Endometrial microvascular endothelial cells (primary cell): ENCODE results near the gene SSX1. TPM values are rescaled to one million over a fixed set of nuclear protein-coding genes. Genes with fewer than 3 reads are reported as not detected.
"Not testable (repeated sequence)": the region's sequence is repeated elsewhere in the genome, so short reads cannot be mapped to it uniquely, and the experiment has no call there.

Experiments used
- in situ Hi-C: cut with HindIII; loops from 2 replicates; pipeline ENCODE4 v1.10.0; 2017; ENCODE audit warnings: low sequenced_read_pairs, low pct_unique_long_range_greater_than_20kb; ENCODE audit errors: inconsistent ontology term
- total RNA-seq: library from RNA; depleted of rRNA; stranded (reverse); fragments of >200 nt; gene quantifications from one replicate; pipeline ENCODE4 v1.2.3, GENCODE V29; 2015; ENCODE audit errors: inconsistent ontology term

Gene SSX1
- total RNA-seq, result not detected

GRCh38 chrX:48255062-48255796 lies at the start of gene SSX1:
TSS of gene SSX1 (plus strand) at chrX:48255392. CDS start at chrX:48257242, 1,850 bp downstream.
- in situ Hi-C loops, result not testable (repeated sequence)

GRCh38 chrX:48214341-48214740 lies 40.9 kb upstream of the SSX1 start:
- in situ Hi-C loops, result not testable (repeated sequence)

GRCh38 chrX:48224196-48224595 lies 31.0 kb upstream of the SSX1 start:
- in situ Hi-C loops, result not testable (repeated sequence)

DNA sequence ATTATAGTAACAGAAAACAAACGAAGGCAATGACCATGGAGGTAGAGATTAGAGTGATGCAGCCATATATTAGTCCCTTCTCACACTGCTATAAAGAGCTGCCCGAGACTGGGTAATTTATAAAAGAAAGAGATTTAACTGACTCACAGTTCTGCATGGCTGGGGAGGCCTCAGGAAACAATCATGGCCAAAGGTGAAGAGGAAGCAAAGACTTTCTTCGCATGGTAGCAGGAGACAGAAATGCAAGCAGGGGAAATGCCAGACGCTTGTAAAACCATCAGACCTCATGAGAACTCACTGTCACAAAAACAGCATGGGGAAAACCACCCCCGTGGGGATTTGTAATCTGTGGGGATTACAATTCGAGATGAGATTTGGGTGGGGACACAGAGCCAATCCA lies 2.2 kb upstream of the SSX1 start:
- in situ Hi-C loops, result not testable (repeated sequence)

- in situ Hi-C loops, result not testable (repeated sequence)
These were observed 19.2 kb downstream of the SSX1 start for GRCh38 chrX:48274365-48274764.

- in situ Hi-C loops, result no loop called here
These were observed 23.8 kb downstream of the SSX1 start for GRCh38 chrX:48278958-48279357.

DNA sequence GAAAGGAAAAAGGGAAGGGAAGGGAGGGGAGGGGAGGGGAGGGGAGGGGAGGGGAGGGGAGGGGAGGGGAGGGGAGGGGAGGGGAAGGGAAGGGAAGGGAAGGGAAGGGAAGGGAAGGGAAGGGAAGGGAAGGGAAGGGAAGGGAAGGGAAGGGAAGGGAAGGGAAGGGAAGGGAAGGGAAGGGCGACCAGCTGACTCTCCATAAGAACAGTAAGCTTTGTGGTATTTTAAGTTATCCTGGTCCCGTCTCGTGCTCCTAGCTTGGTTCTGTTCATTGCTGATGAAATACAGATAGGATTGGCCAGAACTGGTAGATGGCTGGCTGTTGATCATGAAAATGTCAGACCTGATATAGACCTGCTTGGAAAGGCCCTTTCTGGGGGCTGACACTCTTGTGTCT lies 25.5 kb downstream of the SSX1 start:
- in situ Hi-C loops, result not testable (repeated sequence)

GRCh38 chrX:48306175-48306574 lies 51.0 kb downstream of the SSX1 start:
- in situ Hi-C loops, result no loop called here

- in situ Hi-C loops, result not testable (repeated sequence)
These were observed 58.8 kb downstream of the SSX1 start for GRCh38 chrX:48313996-48314395.

Other genes starting within 250 kb of the SSX1 start
- not detected for gene SPACA5, start 248.4 kb upstream of the SSX1 start, total RNA-seq
- 2.6 TPM for gene ZNF630, start 183.8 kb upstream of the SSX1 start, total RNA-seq
- not detected for gene SPACA5B, start 124.8 kb upstream of the SSX1 start, total RNA-seq
- gene SSX5, start 58.6 kb upstream of the SSX1 start, total RNA-seq, result not detected
- gene SSX3, start 101.3 kb downstream of the SSX1 start, total RNA-seq, result not detected
- gene SSX4, start 128.1 kb downstream of the SSX1 start, total RNA-seq, result not detected
- gene SSX4B, start 156.6 kb downstream of the SSX1 start, total RNA-seq, result not detected
- gene SLC38A5, start 214.9 kb downstream of the SSX1 start, total RNA-seq, result 39.5 TPM
- gene FTSJ1, start 220.8 kb downstream of the SSX1 start, total RNA-seq, result 93.7 TPM